ENCODE measurements around the gene SPATA25.

The SPATA25 gene

GRCh38 chr20:45860560-45861220 is 26.7 kb downstream of the SPATA25 start:
- DNase-seq (ENCODE audit: low spot score) = no peak
- ChIA-PET CTCF (no interaction called here), POLR2A (ENCODE audit: low non-redundant PET) (no interaction called here)
- TF ChIP-seq, protein P1, sequence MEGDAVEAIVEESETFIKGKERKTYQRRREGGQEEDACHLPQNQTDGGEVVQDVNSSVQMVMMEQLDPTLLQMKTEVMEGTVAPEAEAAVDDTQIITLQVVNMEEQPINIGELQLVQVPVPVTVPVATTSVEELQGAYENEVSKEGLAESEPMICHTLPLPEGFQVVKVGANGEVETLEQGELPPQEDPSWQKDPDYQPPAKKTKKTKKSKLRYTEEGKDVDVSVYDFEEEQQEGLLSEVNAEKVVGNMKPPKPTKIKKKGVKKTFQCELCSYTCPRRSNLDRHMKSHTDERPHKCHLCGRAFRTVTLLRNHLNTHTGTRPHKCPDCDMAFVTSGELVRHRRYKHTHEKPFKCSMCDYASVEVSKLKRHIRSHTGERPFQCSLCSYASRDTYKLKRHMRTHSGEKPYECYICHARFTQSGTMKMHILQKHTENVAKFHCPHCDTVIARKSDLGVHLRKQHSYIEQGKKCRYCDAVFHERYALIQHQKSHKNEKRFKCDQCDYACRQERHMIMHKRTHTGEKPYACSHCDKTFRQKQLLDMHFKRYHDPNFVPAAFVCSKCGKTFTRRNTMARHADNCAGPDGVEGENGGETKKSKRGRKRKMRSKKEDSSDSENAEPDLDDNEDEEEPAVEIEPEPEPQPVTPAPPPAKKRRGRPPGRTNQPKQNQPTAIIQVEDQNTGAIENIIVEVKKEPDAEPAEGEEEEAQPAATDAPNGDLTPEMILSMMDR (conservative IDR thresholded peaks at IDR 0.05; ENCODE audit: low read depth) = no peak
- H3K27ac ChIP-seq = no peak overlapping the region

DNA sequence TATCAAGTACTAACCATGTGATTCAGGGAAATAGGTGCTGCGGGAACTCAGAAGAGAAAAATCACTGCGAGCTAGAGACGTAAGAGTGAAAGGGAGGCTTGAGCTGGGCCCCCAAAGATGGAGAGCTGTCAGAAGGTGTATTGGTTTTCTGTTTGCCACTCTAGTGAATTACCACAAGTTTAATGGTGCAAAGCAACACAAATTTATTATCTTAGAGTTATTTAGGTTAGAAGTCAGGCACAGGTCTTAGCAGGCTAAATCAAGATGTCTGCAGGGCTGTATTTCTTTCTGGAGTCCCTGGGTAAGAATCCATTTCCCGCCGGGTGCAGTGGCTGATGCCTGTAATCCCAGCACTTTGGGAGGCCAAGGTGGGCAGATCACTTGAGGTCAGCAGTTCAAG is 27.5 kb downstream of the SPATA25 start:
- no peak overlapping the region for H3K27ac ChIP-seq
- DNase-seq (ENCODE audit: low spot score) = no peak
- TF ChIP-seq, protein P1 (conservative IDR thresholded peaks at IDR 0.05; ENCODE audit: low read depth) = no peak
- POLR2A ChIA-PET (ENCODE audit: low non-redundant PET) = no interaction called here
- CTCF ChIA-PET = no interaction called here

- POLR2A ChIA-PET (ENCODE audit: low non-redundant PET) = interaction anchor here (0.6 kb wide), 1 partner anchor 9 kb away, joined by 3 read pairs; no protein-coding TSS in a partner anchor
- DNase-seq (ENCODE audit: low spot score) = peak; percentile 65
- TF ChIP-seq, protein P1 (conservative IDR thresholded peaks at IDR 0.05; ENCODE audit: low read depth) = no peak
- H3K27ac ChIP-seq = peak overlapping the region; percentile 73
- CTCF ChIA-PET = interaction anchor here (0.9 kb wide), 1 partner anchor 14 kb away, joined by 3 read pairs; no protein-coding TSS in a partner anchor
These were observed 29.6 kb downstream of the SPATA25 start for GRCh38 chr20:45857882-45858216.

DNA sequence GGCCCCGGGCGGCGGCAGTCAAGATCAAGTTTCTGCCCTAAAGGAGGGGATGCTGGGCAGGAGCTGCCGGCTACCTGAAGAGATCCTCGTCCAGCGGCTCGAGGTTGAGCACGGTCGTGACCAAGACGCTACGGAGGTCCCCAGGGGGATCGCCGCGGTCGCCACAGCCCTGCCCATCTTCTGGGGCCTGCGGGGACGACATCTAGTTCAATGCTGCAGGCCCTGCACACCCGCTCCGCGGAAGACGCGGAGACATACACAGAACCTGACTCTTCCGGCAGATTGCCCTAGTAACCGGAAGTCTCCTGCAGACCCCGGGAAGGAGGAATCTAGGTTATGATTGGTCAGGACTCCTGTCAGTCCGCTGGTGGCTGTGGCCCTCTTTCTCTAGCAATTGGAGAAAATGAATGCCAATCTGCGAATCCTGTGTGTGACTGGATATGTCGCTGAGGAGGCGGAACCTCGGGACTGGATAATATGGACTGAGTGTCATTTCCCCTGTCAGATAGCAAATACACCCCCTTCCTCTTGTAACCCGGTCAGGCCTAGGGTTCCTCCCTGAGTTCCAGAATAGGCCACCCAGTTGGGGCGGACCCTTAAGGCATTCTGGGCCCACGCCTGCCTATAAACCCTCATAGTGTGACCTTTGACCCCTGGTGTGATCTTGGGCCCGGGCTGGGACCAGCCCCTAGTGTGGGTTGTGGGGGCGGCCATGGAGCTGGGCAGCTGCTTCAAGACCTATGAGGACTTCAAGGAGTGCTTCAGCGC is 30.1 kb downstream of the SPATA25 start, which contains the start of the genes ACOT8 and ZSWIM3:
ACOT8 (minus strand) TSS at position 279 of the 768 bp plus-strand sequence; CDS start at position 202, 77 bp downstream.
ZSWIM3 (plus strand) TSS at position 501 of the 768 bp plus-strand sequence; CDS start at position 713, 212 bp downstream.
- DNase-seq (ENCODE audit: low spot score) = peak; percentile 100
- POLR2A ChIA-PET (ENCODE audit: low non-redundant PET) = interaction anchor here (0.8 to 1.3 kb wide), 2 partner anchors 23 to 28 kb away, joined by 4 to 5 read pairs; no protein-coding TSS in a partner anchor
- CTCF ChIA-PET = interaction anchor here (0.5 to 1.0 kb wide), 4 partner anchors 15 to 549 kb away, joined by 3 read pairs; partner anchors contain the start of gene ELMO2
- H3K27ac ChIP-seq = peak within 1 kb of the TSS; percentile 73
- TF ChIP-seq, protein P1 (conservative IDR thresholded peaks at IDR 0.05; ENCODE audit: low read depth) = no peak

DNA sequence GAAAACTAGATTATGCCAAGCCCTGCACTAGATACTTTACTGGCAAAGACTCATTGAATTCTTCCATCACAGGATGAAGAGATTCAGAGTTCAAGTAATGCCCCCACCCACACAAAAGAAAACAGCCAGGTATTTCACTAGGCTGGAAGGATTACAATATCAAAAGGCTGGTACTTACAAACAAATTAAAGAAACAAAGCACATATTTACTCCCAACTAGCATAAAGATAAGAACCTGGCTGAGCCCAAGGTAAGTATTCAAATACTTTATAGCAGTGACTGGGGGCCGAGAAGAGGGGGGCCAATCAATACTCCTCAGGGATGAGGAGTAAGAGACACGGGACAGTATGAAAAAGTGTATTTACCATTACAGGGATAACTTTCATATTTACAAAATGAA is 33.9 kb downstream of the SPATA25 start:
- ChIA-PET POLR2A (ENCODE audit: low non-redundant PET) (no interaction called here), CTCF (no interaction called here)
- TF ChIP-seq, protein P1 (conservative IDR thresholded peaks at IDR 0.05; ENCODE audit: low read depth) = no peak
- DNase-seq (ENCODE audit: low spot score) = no peak
- H3K27ac ChIP-seq = no peak overlapping the region

GRCh38 chr20:45852326-45852725 is 35.1 kb downstream of the SPATA25 start:
- POLR2A ChIA-PET (ENCODE audit: low non-redundant PET) = interaction anchor here (0.7 to 1.0 kb wide), 2 partner anchors 61 to 147 kb away, joined by 3 read pairs; partner anchors contain the start of genes DNTTIP1 and WFDC3
- CTCF ChIA-PET = interaction anchor here (0.6 to 0.7 kb wide), 3 partner anchors 20 to 38 kb away, joined by 3 to 4 read pairs (median 3); no protein-coding TSS in a partner anchor
- H3K27ac ChIP-seq = no peak overlapping the region
- no peak for DNase-seq (ENCODE audit: low spot score)
- TF ChIP-seq, protein P1 (conservative IDR thresholded peaks at IDR 0.05; ENCODE audit: low read depth) = no peak

Data from RWPE1 (cell line).